Measurements from ENCODE around the gene STUM. TPM values are rescaled to one million over a fixed set of nuclear protein-coding genes. Genes with fewer than 3 reads are reported as not detected.

STUM gene
- total RNA-seq, 4 donors from 2014 or later = 1.4 to 4.1 (median 3.3) TPM

DNA sequence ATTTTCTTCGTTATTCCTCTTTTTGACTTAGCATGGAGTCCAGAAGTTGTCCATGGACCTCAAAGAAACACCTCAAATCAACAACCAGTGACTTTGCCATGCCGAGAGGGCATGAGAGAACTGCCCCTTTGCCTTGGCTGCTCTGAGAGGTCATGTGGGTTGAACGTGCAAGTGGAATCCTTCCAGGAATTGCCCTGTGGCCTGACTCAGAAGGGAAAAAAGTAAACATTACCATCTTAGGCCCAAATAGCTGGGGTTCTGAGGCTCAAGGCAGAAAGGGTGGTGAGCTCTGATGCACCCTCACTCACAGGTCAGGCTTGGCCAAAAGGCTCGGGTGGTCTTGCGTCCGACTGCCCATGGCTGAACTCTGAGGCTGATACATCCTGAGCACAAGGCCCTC, 15.1 kb downstream of the STUM start:
- 75% methylated on average over 6 of the region's 6 CpGs; no CpG with 5 or more reads in 1 of the 2 donors for WGBS, 2 donors (ENCODE audit: low coverage in 1 of 2)
- in situ Hi-C loops (cut with MboI; ENCODE audit: low pct_ligation_motif_present in 1 of 4, low pct_unique_long_range_greater_than_20kb in 1 of 4, low sequenced_read_pairs in 3 of 4) = no loop called here
- H3K9me3 ChIP-seq = no peaks in the 10 kb centered on the region
- no peak for TF ChIP-seq EP300 (IDR thresholded peaks at IDR 0.05; ENCODE audit: low read depth)
- peak in 1 of 3 donors; percentile 30 for TF ChIP-seq POLR2AphosphoS5 (IDR thresholded peaks at IDR 0.05)
- no peak for TF ChIP-seq POLR2A (IDR thresholded peaks at IDR 0.05)
- peaks cover 4 to 21% (median 14%) of the 10 kb centered on the region in 4 donors for H3K4me1 ChIP-seq
- H3K4me3 ChIP-seq = no peak overlapping the region
- intact Hi-C loops (cut with DNase I; ENCODE audit: low total_unique reads) = no loop called here
- DNase-seq = no peak
- H3K27me3 ChIP-seq = no peaks in the 10 kb centered on the region
- H3K27ac ChIP-seq = peak overlapping the region; percentile 47 to 66 (median 58)
- H3K36me3 ChIP-seq = no peaks in the 10 kb centered on the region

DNA sequence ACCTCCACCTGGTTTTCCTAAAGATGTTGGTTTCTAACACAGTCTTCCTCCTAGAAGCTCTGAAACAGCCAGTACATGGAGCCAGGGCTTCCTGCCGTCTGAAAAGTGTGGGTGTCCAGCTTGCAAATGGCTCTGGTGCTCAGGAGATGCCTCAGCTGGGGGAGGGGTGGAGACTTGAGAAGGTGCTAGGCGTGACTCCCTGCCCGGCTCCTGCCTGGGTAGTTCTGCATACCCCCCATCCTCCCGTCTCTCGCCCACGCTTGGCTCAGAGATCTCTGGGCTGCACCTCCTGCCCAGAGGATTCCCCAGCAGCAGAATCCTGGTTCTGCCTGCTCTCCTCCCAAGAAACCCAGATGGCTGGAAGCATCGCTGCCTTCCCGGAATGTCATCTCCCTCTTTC, 16.9 kb downstream of the STUM start:
- no peak for DNase-seq
- no peaks in the 10 kb centered on the region for H3K36me3 ChIP-seq
- peaks cover 4 to 28% (median 15%) of the 10 kb centered on the region in 4 donors for H3K4me1 ChIP-seq
- in situ Hi-C loops (cut with MboI; ENCODE audit: low pct_ligation_motif_present in 1 of 4, low pct_unique_long_range_greater_than_20kb in 1 of 4, low sequenced_read_pairs in 3 of 4) = no loop called here
- H3K4me3 ChIP-seq = no peak overlapping the region
- peak overlapping the region in 3 of 4 donors; percentile 47 to 69 (median 66) for H3K27ac ChIP-seq
- TF ChIP-seq, protein P1, sequence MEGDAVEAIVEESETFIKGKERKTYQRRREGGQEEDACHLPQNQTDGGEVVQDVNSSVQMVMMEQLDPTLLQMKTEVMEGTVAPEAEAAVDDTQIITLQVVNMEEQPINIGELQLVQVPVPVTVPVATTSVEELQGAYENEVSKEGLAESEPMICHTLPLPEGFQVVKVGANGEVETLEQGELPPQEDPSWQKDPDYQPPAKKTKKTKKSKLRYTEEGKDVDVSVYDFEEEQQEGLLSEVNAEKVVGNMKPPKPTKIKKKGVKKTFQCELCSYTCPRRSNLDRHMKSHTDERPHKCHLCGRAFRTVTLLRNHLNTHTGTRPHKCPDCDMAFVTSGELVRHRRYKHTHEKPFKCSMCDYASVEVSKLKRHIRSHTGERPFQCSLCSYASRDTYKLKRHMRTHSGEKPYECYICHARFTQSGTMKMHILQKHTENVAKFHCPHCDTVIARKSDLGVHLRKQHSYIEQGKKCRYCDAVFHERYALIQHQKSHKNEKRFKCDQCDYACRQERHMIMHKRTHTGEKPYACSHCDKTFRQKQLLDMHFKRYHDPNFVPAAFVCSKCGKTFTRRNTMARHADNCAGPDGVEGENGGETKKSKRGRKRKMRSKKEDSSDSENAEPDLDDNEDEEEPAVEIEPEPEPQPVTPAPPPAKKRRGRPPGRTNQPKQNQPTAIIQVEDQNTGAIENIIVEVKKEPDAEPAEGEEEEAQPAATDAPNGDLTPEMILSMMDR (IDR thresholded peaks at IDR 0.05) = no peak
- no peak for TF ChIP-seq POLR2A (IDR thresholded peaks at IDR 0.05)
- TF ChIP-seq POLR2AphosphoS5 (IDR thresholded peaks at IDR 0.05) = no peak
- no peak for TF ChIP-seq EP300 (IDR thresholded peaks at IDR 0.05; ENCODE audit: low read depth)
- no peaks in the 10 kb centered on the region for H3K9me3 ChIP-seq
- H3K27me3 ChIP-seq = no peaks in the 10 kb centered on the region
- intact Hi-C loops (cut with DNase I; ENCODE audit: low total_unique reads) = no loop called here
- WGBS, 2 donors (ENCODE audit: low coverage in 1 of 2) = 96 to 100% methylated on average over 1 to 8 of the region's 8 CpGs

DNA sequence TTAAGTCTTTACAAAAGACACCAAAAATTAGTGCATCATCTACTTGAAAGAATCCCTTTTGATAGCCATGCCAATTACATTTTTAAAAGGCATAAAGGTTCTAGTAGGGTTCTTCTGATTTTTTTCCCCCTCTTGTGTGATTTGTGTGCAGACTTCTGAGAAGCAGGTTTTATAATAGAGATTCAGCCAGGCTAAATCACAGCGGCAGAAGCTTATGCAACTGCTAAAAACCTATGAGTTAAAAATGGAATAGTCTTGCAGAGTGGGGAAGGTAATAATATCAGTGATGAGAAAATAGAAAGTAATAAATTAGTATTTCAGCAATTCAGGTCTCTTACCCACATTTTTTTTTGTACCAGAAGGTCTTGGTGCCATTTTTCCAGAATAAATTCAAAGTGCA, 17.7 kb downstream of the STUM start:
- TF ChIP-seq EP300 (IDR thresholded peaks at IDR 0.05; ENCODE audit: low read depth) (no peak), POLR2A (IDR thresholded peaks at IDR 0.05) (no peak), POLR2AphosphoS5 (IDR thresholded peaks at IDR 0.05) (no peak)
- TF ChIP-seq, protein P1 (IDR thresholded peaks at IDR 0.05) = no peak
- intact Hi-C loops (cut with DNase I; ENCODE audit: low total_unique reads) = loop anchor here (2.0 kb wide), 1 partner anchor 17 kb away; the partner anchor contains the start of gene STUM
- H3K9me3 ChIP-seq = no peaks in the 10 kb centered on the region
- WGBS, 2 donors (ENCODE audit: low coverage in 1 of 2) = 82 to 92% methylated on average over 1 of the region's 1 CpG
- in situ Hi-C loops (cut with MboI; ENCODE audit: low pct_ligation_motif_present in 1 of 4, low pct_unique_long_range_greater_than_20kb in 1 of 4, low sequenced_read_pairs in 3 of 4) = no loop called here
- no peaks in the 10 kb centered on the region for H3K36me3 ChIP-seq
- H3K27me3 ChIP-seq = no peaks in the 10 kb centered on the region
- peaks cover 4 to 29% (median 15%) of the 10 kb centered on the region in 4 donors for H3K4me1 ChIP-seq
- H3K4me3 ChIP-seq = no peak overlapping the region
- peak overlapping the region; percentile 5 to 69 (median 56) for H3K27ac ChIP-seq
- no peak for DNase-seq

DNA sequence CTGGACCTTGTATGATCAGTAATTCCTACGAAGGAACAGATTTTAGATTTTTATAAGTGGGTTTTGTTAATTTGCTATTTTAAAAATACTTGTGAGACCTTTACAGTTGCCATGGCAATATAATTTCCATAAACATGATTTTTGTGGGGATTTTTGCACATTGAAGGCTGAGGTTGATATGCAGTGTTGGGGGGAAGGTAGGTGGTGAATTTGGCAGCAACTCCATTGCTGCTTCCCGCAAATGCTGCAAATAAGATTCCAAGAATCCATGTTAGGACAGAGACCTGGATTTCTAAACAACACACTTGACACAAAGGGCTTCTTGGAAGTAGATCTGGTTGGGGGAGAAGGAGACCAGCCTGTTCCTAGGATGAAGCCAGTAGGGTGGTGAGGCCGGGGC, 18.2 kb downstream of the STUM start:
- peaks cover 4 to 29% (median 15%) of the 10 kb centered on the region in 4 donors for H3K4me1 ChIP-seq
- H3K27ac ChIP-seq = peak overlapping the region; percentile 58 to 73 (median 68)
- no peaks in the 10 kb centered on the region for H3K36me3 ChIP-seq
- H3K27me3 ChIP-seq = no peaks in the 10 kb centered on the region
- H3K9me3 ChIP-seq = no peaks in the 10 kb centered on the region
- in situ Hi-C loops (cut with MboI; ENCODE audit: low pct_ligation_motif_present in 1 of 4, low pct_unique_long_range_greater_than_20kb in 1 of 4, low sequenced_read_pairs in 3 of 4) (no loop called here), intact Hi-C loops (cut with DNase I; ENCODE audit: low total_unique reads) (loop anchor here (2.0 kb wide), 1 partner anchor 18 kb away; the partner anchor contains the start of gene STUM)
- WGBS, 2 donors (ENCODE audit: low coverage in 1 of 2) = 89 to 90% methylated on average over 3 of the region's 3 CpGs
- DNase-seq = no peak
- TF ChIP-seq POLR2A (IDR thresholded peaks at IDR 0.05) (no peak), POLR2AphosphoS5 (IDR thresholded peaks at IDR 0.05) (peak in 1 of 3 donors; percentile 19), EP300 (IDR thresholded peaks at IDR 0.05; ENCODE audit: low read depth) (peak; percentile 41)
- TF ChIP-seq, protein P1 (IDR thresholded peaks at IDR 0.05) = no peak
- no peak overlapping the region for H3K4me3 ChIP-seq

Measured in transverse colon (tissue), 4 donors.